Measurements from ENCODE around the gene ABCF1.

The ABCF1 gene

DNA sequence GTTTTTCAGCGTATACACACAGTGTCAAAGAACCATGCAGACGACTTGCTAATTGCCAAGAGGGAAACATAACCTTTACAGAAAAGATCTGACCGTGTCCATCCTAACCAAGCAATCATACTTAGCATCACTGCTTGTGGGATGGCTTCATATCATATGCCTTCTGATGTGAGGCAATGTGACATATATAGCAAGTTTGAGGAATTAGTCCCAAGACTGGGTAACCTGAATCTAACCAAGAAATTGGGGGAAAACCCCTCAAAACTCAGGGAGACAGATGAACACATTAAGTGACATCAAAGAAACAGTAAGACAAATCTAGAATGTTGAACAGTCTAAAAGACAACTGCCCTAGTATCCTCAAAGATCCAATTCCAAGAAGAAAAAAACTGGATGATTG, 33.3 kb upstream of the ABCF1 start:
- TF ChIP-seq FOXM1 (IDR thresholded peaks at IDR 0.05; ENCODE audit: borderline replicate concordance, low read depth) (no peak), TEAD4 (IDR thresholded peaks at IDR 0.05) (no peak)
- TF ChIP-seq, protein P1, sequence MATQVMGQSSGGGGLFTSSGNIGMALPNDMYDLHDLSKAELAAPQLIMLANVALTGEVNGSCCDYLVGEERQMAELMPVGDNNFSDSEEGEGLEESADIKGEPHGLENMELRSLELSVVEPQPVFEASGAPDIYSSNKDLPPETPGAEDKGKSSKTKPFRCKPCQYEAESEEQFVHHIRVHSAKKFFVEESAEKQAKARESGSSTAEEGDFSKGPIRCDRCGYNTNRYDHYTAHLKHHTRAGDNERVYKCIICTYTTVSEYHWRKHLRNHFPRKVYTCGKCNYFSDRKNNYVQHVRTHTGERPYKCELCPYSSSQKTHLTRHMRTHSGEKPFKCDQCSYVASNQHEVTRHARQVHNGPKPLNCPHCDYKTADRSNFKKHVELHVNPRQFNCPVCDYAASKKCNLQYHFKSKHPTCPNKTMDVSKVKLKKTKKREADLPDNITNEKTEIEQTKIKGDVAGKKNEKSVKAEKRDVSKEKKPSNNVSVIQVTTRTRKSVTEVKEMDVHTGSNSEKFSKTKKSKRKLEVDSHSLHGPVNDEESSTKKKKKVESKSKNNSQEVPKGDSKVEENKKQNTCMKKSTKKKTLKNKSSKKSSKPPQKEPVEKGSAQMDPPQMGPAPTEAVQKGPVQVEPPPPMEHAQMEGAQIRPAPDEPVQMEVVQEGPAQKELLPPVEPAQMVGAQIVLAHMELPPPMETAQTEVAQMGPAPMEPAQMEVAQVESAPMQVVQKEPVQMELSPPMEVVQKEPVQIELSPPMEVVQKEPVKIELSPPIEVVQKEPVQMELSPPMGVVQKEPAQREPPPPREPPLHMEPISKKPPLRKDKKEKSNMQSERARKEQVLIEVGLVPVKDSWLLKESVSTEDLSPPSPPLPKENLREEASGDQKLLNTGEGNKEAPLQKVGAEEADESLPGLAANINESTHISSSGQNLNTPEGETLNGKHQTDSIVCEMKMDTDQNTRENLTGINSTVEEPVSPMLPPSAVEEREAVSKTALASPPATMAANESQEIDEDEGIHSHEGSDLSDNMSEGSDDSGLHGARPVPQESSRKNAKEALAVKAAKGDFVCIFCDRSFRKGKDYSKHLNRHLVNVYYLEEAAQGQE (IDR thresholded peaks at IDR 0.05; ENCODE audit: low read depth) = no peak

DNA sequence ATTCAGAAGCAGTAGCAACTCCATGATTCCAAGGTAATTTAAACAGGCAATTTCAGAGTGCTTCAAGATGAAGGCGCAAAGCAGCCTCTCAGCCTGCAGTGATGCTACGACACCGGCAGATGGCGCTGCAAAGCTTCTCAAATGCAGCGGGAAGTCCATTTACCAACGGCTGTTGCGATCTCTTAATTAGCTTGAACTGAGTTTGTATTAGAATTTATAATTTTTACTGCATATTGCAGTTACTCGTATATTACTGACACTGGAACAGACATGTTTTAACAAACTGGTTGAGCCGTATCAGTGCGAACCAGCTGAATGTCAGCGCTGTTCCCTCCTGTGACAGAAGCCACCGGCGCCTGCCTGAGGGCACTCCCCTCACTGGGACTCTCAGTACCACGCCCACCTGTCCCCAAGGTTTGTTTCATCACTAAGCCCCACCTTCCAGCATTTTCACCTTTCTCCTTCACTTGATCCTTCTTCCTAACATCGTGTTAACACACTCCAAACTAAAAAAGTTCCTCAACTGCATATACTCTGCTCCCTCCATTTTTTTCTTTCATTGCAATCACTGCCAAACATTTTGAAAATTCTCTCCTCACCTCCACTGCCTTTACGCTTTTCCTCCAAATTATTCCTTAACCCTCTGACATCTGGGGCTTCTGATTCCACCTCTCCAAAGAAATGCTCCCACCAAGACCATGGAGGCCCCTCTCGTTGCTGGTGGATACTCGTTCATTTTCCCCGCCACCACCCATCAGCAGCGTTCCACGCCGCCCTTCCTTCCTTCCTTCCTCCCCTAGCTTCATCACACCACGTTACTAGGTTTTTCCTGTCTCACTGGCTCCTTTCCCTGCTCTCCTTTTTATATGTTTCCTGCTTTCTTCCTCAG, 29.5 kb upstream of the ABCF1 start:
- TF ChIP-seq, protein P1 (IDR thresholded peaks at IDR 0.05; ENCODE audit: low read depth) = no peak
- TF ChIP-seq EGR1 (IDR thresholded peaks at IDR 0.05) = no peak
- peak; percentile 74 for TF ChIP-seq RAD21 (IDR thresholded peaks at IDR 0.05; ENCODE audit: low read depth)
- TF ChIP-seq YY1 (IDR thresholded peaks at IDR 0.05; ENCODE audit: low read depth) = peak; percentile 37; the same call in 1 of the 2 replicates
- TF ChIP-seq NFIC (IDR thresholded peaks at IDR 0.05) = no peak
- no peak for TF ChIP-seq TAF1 (IDR thresholded peaks at IDR 0.05; ENCODE audit: low read depth)
- no peak for TF ChIP-seq CREB1 (IDR thresholded peaks at IDR 0.05; ENCODE audit: low read depth)
- no peak for TF ChIP-seq CEBPB (IDR thresholded peaks at IDR 0.05)
- TF ChIP-seq MAX (IDR thresholded peaks at IDR 0.05) = peak; percentile 38; the same call in 1 of the 2 replicates
- no peak for TF ChIP-seq TEAD4 (IDR thresholded peaks at IDR 0.05)

DNA sequence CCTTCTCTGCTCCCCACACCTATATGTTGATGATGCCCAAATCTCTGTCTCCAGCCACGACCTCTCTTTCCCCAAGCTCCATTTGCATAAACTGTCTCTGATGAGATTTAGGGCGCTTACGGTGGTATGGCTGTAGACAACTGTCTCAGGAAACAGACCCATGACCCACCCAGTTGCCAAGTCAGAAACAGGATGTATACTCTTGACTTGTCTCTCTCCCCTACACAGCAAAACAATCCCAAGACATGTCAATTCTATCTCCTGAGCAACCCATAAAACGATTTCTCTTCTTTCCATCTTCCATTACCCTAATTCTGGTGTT, 28.9 kb upstream of the ABCF1 start:
- no peak for TF ChIP-seq MAX (IDR thresholded peaks at IDR 0.05)
- no peak for TF ChIP-seq EP300 (IDR thresholded peaks at IDR 0.05; ENCODE audit: borderline replicate concordance)
- no peak for TF ChIP-seq CREB1 (IDR thresholded peaks at IDR 0.05; ENCODE audit: low read depth)
- no peak for TF ChIP-seq FOXM1 (IDR thresholded peaks at IDR 0.05; ENCODE audit: borderline replicate concordance, low read depth)
- TF ChIP-seq ZBTB7A (IDR thresholded peaks at IDR 0.05; ENCODE audit: low read depth) = no peak
- no peak for TF ChIP-seq RAD21 (IDR thresholded peaks at IDR 0.05; ENCODE audit: low read depth)
- no peak for TF ChIP-seq TCF12 (IDR thresholded peaks at IDR 0.05; ENCODE audit: low read depth)
- TF ChIP-seq, protein P1 (IDR thresholded peaks at IDR 0.05; ENCODE audit: low read depth) = no peak
- TF ChIP-seq EGR1 (IDR thresholded peaks at IDR 0.05) = no peak
- TF ChIP-seq TAF1 (IDR thresholded peaks at IDR 0.05; ENCODE audit: low read depth) = no peak
- no peak for TF ChIP-seq USF1 (IDR thresholded peaks at IDR 0.05)
- TF ChIP-seq YY1 (IDR thresholded peaks at IDR 0.05; ENCODE audit: low read depth) = no peak
- TF ChIP-seq CEBPB (IDR thresholded peaks at IDR 0.05) = no peak
- no peak for TF ChIP-seq NFIC (IDR thresholded peaks at IDR 0.05)
- TF ChIP-seq TEAD4 (IDR thresholded peaks at IDR 0.05) = no peak

DNA sequence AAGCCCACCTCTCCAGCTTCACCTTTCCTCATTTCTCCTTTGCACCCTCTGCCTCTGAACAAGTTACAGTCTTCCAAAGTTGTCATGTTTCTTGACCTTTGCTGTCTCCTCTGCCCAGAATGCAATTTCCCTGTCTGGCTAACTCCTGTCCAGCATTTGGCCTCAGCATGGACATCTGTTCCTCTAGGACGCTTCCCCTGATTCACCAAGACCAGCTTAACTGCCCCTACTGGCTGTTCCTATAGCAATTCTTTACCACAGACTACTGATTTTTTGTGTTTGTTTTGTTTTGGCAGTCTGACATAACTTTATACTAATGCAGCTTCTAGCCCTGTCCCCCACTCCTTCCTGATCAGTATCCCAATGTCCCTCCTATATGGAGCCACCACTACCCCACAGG, 28.3 kb upstream of the ABCF1 start:
- TF ChIP-seq ZBTB7A (IDR thresholded peaks at IDR 0.05; ENCODE audit: low read depth) = no peak
- TF ChIP-seq NFIC (IDR thresholded peaks at IDR 0.05) = no peak
- no peak for TF ChIP-seq TEAD4 (IDR thresholded peaks at IDR 0.05)
- TF ChIP-seq, protein P1 (IDR thresholded peaks at IDR 0.05; ENCODE audit: low read depth) = no peak
- no peak for TF ChIP-seq TCF12 (IDR thresholded peaks at IDR 0.05; ENCODE audit: low read depth)
- no peak for TF ChIP-seq CREB1 (IDR thresholded peaks at IDR 0.05; ENCODE audit: low read depth)
- no peak for TF ChIP-seq RAD21 (IDR thresholded peaks at IDR 0.05; ENCODE audit: low read depth)
- no peak for TF ChIP-seq EGR1 (IDR thresholded peaks at IDR 0.05)
- TF ChIP-seq TAF1 (IDR thresholded peaks at IDR 0.05; ENCODE audit: low read depth) = no peak
- TF ChIP-seq YY1 (IDR thresholded peaks at IDR 0.05; ENCODE audit: low read depth) = no peak
- TF ChIP-seq MAX (IDR thresholded peaks at IDR 0.05) = no peak
- no peak for TF ChIP-seq FOXM1 (IDR thresholded peaks at IDR 0.05; ENCODE audit: borderline replicate concordance, low read depth)
- TF ChIP-seq EP300 (IDR thresholded peaks at IDR 0.05; ENCODE audit: borderline replicate concordance) = no peak

Measured in Ishikawa (cell line).